NCI-H2081 treated with DMSO at 0.1 percent for 48 hours (cell line): Measurements from ENCODE around the gene PSMC4.
"Not testable (repeated sequence)": the region's sequence is repeated elsewhere in the genome, so short reads cannot be mapped to it uniquely, and the experiment has no call there.

Source experiments
- DNase-seq: peaks from one replicate; lab custom pipeline; 2025; lab: John Stamatoyannopoulos, UW

Gene PSMC4

DNA sequence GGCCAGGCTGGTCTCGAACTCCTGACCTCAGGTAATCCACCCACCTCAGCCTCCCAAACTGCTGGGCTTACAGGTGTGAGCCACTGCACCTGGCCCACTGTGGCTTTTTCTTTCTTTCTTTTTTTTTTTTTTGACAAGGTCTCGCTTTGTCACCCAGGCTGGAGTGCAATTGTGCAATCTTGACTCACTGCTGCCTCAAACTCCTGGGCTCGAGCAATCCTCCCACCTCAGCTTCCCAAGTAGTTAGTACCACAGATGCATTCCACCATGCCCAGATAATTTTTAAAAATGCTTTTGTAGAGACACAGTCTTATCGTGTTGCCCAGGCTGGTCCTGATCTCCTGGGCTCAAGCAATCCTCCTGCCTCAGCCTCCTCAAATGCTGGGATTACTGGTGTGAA lies 24.4 kb upstream of the PSMC4 start:
- no peak for DNase-seq

DNA sequence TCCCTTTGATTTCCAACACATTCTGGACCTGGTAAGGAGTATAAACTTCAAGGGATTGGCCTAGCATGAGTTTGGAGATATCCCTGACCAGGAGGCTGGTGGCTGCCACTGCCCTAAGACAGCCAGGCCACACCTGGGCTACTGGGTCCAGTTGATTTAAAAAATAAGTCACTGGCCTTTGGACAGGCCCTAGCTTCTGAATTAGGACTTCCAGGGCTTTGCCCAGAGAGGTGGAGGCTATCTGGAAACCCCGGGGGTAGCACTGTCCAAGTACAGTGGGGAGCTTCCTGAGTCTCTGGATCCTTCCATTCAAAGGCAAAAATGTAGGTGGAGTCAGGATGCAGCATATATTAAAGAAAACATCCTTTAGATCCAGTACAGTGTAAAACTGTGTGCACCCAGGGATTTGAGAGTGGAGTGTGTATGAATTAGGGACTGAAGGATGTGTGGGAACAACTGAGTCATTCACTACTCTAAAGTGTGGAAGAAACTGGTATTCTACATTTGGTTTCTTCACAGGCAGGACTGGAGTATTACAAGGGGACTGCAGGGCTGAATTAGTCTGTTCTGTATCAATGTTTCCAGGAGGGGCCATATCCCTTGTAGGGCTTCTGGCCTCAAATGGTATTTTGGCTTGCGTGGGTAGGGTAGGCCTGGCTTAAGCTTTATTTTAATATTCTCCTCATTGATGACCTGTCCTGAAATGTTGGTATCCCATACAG lies 21.8 kb upstream of the PSMC4 start:
- DNase-seq, result no peak

DNA sequence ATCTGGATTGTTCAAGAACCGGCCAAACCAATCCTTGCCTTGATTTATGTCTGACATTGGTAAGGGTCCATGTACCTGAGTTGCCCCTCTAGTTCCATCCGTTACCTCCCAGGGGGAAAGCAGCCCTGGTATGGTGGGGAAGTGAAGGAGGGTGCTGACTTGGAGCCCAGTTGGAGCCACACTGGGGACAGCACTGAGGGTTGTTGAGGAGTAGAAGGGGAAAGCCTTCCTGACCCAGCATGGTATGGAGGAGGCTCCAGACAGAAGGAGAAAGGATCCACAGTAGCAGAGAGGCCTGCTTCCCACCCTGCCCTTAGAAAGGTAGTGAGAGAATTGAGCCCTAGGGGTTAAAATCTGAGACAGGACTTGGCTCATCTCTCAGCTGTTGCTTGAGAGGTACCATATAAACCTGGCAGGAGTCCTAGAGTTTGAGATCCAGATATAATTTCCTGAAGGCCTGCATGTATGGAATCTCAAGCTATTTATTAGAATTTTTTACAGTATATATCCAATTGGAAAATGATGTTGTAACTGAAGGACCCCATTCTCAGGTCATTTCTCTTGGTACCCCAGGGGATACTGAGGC lies 19.8 kb upstream of the PSMC4 start:
- no peak for DNase-seq

DNA sequence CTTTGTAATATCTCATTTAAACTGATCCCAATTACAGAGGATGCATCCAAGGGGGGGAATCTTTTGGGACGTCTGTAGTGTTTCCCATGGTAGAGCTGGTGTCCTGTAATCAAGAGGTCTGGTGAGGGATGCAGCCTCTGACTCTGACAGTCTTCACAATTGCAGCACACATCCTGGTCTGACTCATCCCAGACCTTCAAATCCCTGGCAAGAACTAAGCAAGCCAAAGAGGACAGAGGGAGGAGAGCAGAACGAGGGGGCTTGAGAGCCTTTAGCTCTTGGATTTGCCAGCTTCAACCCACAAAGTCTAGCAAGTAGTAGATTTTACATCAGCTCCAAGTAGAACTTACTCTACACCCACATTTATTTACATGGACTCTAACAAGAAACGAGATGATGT lies 19.3 kb upstream of the PSMC4 start:
- DNase-seq, result no peak

DNA sequence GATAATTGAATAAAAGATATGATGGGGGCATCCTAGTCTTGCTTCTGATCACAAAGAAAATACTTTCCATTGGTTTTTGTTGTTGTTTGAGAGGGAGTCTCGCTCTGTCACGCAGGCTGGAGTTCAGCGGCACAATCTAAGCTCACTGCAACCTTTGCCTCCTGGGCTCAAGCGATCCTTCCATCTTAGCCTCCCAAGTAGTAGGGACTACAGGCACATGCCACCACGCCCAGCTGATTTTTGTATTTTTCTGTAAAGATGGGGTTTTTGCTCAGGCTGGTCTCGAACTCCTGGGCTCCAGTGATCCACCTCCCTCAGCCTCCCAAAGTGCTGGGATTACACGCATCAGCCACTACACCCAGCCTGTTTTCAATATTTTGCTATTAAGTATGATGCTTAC lies 17.1 kb upstream of the PSMC4 start:
- DNase-seq, result no peak

DNA sequence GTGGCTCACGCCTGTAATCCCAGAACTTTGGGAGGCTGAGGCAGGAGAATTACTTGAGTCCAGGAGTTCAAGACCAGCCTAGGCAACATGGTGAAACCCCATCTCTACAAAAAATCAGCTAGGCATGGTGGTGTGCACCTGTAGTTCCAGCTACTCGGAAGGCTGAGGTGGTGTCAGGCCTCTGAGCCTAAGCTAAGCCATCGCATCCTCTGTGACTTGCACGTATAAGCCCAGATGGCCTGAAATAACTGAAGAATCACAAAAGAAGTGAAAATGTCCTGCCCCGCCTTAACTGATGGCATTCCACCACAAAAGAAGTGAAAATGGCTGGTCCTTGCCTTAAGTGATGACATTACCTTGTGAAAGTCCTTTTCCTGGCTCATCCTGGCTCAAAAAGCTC lies 13.1 kb upstream of the PSMC4 start:
- not testable (repeated sequence) for DNase-seq

DNA sequence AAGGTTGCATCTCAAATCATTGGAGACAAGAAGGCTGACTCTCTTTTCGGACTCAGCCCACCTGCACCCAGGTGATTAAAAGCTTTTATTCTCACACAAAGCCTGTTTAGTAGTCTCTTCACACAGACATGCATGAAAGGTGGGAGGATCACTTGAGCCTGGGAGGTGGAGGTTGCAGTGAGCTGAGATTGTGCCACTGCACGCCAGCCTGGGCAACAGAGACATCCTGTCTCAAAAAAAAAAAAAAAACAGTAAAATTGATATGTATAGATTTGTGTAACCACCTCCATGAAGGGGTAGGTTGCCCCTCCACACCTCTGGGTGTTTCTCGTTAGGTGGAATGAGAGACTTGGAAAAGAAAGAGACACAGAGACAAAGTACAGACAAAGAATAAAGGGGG lies 12.0 kb upstream of the PSMC4 start:
- not testable (repeated sequence) for DNase-seq

DNA sequence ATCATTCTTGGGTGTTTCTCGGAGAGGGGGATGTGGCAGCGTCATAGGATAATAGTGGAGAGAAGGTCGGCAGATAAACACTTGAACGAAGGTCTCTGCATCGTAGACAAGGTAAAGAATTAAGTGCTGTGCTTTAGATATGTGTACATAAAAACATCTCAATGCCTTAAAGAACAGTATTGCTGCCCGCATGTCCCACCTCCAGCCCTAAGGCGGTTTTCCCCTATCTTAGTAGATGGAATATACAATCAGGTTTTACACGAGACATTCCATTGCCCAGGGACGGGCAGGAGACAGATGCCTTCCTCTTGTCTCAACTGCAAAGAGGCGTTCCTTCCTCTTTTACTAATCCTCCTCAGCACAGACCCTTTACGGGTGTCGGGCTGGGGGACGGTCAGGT lies 11.6 kb upstream of the PSMC4 start:
- DNase-seq, result not testable (repeated sequence)

DNA sequence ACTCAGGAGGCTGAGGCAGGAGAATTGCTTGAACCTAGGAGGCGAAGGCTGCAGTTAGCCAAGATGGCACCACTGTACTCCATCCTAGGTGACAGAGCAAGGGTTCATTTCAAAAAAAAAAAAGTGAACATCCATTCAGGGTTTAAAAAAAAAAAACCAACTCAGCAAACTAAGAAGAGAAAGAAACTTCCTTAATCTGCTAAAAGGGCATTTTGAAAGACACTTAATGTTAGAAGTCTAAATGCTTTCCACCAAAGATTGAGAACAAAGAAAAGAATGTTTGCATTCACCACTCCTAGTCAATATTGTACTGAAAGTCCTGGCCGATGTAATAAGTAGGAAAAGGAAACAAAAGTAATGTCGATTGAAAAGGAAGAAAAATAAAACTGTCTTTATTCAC lies 7.1 kb upstream of the PSMC4 start:
- DNase-seq, result no peak

DNA sequence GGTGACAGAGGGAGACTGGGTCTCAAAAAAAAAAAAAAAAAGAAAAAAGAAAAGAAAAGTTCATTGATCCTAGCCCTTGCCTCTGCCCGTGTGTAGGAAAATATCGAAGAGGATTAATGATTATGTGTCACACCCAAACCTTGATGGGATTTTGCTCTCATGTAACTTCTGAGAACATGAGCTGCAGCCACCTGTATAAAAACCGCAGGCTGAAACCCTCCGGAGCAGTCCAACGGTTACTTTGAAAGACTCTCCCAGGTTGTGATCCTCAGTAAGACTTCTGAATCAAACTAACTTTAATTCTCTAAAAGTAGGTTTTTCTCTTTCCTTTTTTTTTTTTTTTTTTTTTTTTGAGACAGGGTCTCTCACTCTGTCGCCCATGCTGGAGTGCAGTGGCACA lies 4.3 kb upstream of the PSMC4 start:
- no peak for DNase-seq

DNA sequence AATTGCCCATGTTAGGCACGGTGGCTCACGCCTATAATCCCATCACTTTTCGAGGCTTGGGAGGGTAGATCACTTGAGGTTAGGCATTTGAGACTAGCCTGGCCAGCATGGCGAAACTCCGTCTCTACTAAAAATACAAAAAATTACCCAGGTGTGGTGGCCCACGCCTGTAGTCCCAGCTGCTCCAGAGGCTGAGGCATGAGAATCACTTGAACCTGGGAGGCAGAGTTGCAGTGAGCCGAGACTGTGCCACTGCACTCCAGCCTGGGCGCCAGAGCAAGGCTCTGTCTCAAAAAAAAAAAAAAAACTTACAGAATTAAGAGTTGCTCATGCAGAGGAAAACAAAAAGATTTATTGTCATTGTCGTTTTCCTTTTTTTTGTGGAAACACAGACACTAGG lies 3.4 kb upstream of the PSMC4 start:
- DNase-seq, result no peak

DNA sequence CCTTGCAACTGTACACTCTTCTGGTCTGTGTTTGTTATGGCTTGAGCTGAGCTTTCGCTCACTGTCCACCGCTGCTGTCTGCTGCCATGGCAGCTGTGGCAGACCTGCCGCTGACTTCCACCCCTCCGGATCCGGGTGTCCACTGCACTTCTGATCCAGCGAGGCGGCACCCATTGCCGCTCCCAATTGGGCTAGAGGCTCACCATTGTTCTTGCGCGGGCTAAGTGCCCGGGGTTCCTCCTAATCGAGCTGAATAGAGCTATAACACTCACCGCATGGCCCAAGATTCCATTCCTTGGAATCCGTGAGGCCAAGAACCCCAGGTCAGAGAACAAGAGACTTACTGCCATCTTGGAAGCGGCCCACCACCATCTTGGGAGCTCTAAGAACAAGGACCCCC lies 2.2 kb upstream of the PSMC4 start:
- no peak for DNase-seq

DNA sequence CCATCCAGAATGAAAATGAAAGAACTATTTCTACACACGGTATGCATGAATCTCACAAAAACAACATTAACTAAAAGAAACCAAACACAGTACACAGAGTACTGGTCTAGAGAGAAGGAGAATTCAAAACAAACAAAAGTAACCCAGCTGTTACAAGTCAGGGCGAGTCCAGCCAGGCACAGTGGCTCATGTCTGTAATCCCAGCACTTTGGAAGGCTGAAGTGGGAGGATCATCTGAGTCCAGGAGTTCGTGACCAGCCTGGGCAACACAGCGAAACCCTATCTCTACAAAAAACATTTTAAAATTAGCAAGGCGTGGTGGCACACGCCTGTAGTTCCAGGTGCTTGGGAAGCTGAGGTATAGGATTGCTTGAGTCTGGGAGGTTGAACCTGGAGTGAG lies 1.7 kb upstream of the PSMC4 start:
- DNase-seq, result no peak

DNA sequence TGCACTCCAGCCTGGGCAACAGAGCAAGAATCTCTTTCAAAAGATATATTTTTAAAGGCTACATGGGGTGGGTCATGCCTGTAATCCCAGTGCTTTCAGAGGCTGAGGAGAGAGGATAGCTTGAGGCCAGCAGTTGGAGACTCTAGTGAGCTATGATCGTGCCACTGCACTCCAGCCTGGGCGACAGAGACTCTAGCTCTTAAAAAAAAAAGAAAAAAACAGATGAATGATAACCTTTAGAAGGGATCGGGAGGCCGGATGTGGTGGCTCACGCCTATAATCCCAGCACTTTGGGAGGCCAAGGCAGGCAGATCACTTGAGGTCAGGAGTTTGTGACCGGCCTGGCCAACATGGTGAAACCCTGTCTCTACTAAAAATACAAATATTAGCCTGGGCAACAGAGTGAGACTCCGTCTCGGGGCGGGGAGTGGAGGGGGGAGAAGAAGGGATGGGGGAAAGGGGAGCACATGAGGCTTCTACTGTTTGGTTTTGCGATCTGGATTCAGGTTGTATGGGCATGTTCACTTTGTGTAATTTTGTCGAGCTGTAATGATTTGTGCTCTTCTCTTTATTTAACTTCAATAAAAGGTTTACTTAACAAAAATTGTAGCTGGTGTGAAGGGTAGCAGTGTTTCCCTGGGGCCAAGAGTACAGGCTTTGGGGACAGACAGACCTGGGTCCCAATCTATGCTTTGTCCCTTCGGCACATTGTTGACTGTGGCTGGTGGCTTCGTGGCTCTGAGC lies 1.1 kb upstream of the PSMC4 start:
- no peak for DNase-seq

DNA sequence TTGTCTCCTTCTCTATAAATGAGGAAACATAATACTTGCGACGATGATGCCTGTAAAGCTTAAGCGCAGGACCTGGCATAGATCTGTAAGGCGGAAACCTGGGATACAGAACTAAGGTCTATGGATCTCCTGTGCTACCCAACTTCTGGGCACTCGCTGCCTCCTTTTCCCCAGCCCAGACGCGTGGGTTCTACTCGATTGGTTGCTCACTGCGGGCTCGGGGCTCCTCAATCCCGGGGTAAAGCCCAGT lies 615 bp upstream of the PSMC4 start:
- no peak for DNase-seq

DNA sequence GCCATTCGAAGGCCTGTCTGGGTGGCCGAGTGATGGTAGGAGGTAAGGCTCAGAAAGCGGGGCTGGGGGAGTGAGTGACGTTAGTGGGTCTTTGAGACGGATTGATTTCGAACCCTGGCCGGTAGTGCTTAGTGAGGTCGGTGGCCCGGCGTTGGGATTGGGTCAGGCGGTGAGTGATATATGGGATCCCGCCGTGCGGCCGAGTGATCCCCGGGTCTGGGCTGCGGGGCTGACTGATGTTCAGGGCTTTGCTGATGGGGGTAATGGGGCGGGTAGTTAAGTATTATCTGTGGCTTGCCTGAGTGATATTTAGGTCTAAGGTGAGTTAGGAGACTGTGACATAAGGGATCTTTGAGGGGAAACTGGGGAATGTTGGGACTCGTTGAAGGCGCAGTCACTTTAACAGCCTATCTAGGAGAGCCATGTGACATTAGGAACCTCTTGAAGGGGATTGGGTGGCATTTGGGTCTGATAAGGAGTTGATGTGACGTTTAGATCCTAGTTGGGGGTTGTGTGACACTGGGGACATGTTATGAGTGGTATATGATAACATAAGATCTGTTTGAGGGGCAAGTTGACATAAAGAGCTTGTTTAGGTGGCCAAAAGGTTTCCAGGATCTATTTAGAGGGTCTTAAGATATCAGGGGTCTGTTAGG lies 543 bp downstream of the PSMC4 start:
- no peak for DNase-seq

DNA sequence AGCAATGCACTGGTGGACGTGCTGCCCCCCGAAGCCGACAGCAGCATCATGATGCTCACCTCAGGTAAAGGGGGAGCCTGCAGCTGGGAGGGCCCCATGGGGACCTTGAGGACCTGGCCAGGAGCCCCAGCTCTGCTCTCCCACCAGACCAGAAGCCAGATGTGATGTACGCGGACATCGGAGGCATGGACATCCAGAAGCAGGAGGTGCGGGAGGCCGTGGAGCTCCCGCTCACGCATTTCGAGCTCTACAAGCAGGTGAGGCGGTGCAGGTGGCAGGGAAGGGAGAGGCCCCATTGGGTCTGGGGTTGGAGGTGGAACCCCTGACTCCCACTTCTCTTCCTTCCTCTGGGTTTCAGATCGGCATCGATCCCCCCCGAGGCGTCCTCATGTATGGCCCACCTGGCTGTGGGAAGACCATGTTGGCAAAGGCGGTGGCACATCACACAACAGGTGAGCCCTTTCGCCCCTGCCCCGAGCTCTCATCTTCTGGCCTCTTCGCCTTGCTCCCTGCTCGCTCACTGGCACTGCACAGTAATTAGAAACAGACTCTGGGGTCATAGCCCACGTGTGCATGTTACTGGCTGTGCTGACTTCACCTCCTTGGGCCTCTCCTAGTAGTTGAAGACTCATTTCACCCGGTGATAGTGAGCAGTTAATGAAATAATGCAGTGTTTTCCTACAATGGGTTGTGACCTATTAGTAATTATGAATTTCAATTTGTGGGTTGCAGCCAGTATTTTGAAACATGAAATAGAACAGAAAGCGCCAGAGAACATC lies 3.6 kb downstream of the PSMC4 start:
- DNase-seq, result no peak

DNA sequence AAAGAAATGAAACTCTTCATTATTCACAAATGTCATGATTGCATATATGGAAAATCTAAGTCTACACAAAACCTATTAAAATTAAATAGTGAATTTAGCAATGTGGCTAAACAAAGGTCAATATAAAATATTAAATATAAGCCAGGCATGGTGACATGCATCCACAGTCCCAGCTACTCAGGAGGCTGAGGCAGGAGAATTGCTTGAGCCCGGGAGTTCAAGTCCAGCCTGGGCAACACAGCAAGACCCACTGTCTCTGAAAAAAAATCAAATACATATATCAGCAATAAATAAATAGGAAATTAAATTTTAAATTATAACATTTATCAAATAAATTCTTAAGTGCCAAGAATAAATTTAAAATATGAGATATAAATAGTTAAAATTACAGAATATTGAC lies 11.9 kb downstream of the PSMC4 start:
- DNase-seq, result no peak

DNA sequence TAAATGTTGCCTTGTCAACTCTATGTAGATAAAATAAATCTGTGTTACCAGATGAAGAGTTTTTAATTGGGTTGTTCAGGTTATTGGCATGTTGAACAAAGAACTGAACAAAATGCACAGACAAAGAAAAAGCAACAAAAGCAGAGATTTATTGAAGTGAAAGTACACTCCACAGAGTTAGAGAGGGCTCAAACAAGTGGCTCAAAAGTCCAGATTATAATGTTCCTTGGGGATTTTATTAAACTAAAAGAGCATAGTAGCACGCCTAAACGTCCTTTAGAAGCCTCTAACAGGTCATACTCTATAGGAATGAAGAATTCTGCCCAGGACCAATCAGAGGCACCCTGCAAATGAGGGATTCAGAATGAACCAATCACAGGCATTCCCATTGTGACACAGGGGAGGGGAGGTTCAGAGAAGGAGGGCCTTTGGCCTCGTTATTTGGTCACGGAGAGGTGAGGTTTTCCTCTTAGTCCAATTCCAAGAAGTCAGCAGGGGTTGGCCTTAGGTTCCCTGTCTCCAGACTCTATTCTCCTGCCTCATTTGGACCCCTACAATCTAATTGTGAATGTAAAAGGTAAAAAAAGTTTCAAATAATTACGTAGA lies 12.8 kb downstream of the PSMC4 start:
- DNase-seq, result no peak

DNA sequence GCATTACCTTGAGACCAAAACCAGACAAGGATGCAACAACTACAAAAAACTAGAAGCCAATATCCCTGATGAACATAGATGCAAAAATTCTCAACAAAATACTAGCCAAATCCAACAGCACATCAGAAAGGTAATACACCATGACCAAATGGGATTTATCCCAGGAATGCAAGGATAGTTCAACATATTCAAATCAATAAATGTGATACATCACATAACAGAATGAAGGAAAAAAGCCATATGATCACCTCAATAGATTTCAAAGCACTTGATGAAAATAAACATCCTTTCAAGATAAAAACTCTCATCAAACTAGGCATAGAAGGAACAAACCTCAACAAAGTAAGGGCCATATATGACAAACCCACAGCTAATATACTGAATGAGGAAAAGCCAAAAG lies 15.7 kb downstream of the PSMC4 start:
- no peak for DNase-seq

DNA sequence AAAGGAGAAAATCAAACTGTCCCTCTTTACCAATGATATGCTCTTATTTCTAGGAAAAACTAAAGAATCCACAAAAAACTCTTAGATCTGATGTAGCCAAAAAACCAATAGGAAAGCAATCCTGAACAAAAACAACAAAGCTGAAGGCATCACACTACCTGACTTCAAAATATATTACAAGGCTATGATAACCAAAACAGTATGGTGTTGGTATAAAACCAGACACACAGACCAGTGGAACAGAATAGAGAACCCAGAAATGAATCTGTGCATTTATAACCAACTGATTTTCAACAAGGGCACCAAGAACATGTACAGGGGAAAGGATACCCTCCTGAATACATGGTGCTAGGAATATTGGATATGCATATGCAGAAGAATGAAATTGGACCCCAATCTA lies 16.2 kb downstream of the PSMC4 start:
- no peak for DNase-seq

DNA sequence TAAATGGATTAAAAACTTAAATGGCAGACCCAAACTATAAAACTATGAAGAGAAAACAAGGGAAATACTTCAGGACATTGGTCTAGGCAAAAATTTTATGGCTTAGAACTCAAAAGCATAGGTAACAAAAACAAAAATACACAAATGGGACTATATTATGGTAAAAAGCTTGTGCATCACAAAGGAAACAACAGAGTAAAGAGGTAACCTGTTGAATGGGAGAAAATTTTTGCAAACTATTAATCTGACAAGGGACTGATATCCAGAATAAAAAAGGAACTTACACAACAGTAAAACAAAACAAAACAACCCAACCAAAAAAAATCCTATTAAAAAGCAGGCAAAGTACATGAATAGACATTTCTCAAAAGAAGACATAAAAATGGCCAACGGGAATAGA lies 16.6 kb downstream of the PSMC4 start:
- DNase-seq, result no peak
